PFSK-1 (cell line): ENCODE data around the gene ATOH8.

Experiments used
- POLR2AphosphoS5 ChIP-seq: IDR thresholded peaks from 2 replicates; pipeline ENCODE4 v1.6.1; 2012; ENCODE audit warnings: low read depth, mild to moderate bottlenecking, control low read depth, low read length, moderate library complexity
- REST ChIP-seq, 2 experiments: IDR thresholded peaks; 2 replicates each; pipeline versions ENCODE4 v1.6.1 to v1.8.0; 2011 to 2012; ENCODE audit warnings: low read depth in 2 of 2, low read length in 2 of 2, control low read depth in 1 of 2, inconsistent platforms in 1 of 2, mild to moderate bottlenecking in 1 of 2, moderate library complexity in 1 of 2; ENCODE audit not compliant: insufficient read depth in 1 of 2
- SIN3A ChIP-seq: IDR thresholded peaks from 2 replicates; pipeline ENCODE4 v1.6.1; 2012; ENCODE audit warnings: mild to moderate bottlenecking, low read length, moderate library complexity, borderline replicate concordance; ENCODE audit not compliant: insufficient read depth
- TAF1 ChIP-seq: IDR thresholded peaks from 2 replicates; pipeline ENCODE4 v1.6.1; 2012; ENCODE audit warnings: low read length, control low read depth, borderline replicate concordance; ENCODE audit not compliant: insufficient read depth

DNA sequence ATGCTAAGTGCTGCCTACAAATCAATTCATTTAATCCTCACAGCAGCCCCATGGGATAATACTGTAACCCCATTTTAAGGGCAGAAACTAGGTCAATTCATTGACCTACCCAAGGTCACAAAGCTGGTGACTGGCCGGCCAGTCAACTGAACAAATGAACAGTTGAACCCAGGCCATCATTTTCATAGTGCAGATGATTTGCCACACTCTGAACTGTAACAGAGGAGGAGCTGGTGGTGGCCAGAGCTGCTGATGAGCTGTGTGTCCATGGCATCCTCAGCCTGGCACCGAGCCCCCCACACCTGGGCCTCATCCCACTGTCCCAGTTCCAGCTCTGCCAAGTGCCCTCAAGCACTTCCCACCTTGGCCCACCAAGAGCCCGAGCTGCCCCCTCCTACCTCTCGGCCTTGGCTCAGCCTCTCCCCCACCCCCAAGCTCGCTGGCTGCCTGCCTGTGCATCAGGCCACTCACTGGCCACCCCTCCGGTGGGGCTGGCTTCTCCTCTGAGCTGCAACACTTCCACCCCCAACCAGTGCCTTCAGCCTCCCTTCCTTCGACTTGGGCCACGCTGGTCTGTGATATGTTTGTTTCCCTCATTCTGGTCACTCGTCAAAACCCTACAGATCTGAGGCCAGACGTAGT, 58.4 kb downstream of the ATOH8 start:
- TF ChIP-seq REST (IDR thresholded peaks at IDR 0.05; ENCODE audit: insufficient read depth in 1 of 2, low read depth in 2 of 2, low read length in 2 of 2) = no peak
- TF ChIP-seq POLR2AphosphoS5 = no peak
- no peak for TF ChIP-seq TAF1
- TF ChIP-seq SIN3A = no peak
